Sigmoid colon (tissue), 7 donors: ENCODE results near the gene MTA3. TPM values are rescaled to one million over a fixed set of nuclear protein-coding genes. Genes with fewer than 3 reads are reported as not detected.

Experiments used
- DNase-seq: peaks from one replicate; pipeline ENCODE4 v3.0.0-alpha.2; 2019
- H3K27ac ChIP-seq, 4 donors: fragments of 200-600 bp; sonication (generic); one replicate each; pipeline ENCODE4 v1.5.1; 2016 to 2019; ENCODE audit warnings: mild to moderate bottlenecking in 1 of 4
- H3K27me3 ChIP-seq, 3 donors: fragments of 200-600 bp; sonication (generic); one replicate each; pipeline ENCODE4 v1.5.1; 2019; ENCODE audit warnings: mild to moderate bottlenecking in 1 of 3
- H3K36me3 ChIP-seq, 4 donors: fragments of 200-600 bp; sonication (generic); one replicate each; pipeline ENCODE4 v1.5.1; 2016 to 2019
- H3K4me1 ChIP-seq, 4 donors: fragments of 200-600 bp; sonication (generic); one replicate each; pipeline ENCODE4 v1.5.1; 2017 to 2019
- H3K4me3 ChIP-seq, 4 donors: fragments of 200-600 bp; sonication (generic); one replicate each; pipeline ENCODE4 v1.5.1; 2017 to 2019; ENCODE audit warnings: mild to moderate bottlenecking in 2 of 4, moderate library complexity in 1 of 4
- H3K9me3 ChIP-seq, 4 donors: fragments of 200-600 bp in 3 of 4; sonication (generic) in 3 of 4; one replicate each; pipeline versions ENCODE4 v1.5.1 to v1.6.1; 2013 to 2019
- CTCF ChIP-seq, 4 experiments: fragments of 450-650 bp in 3 of 4; fragments of 200-600 bp in 1 of 4; IDR thresholded peaks; one replicate each; pipeline ENCODE4 v1.5.1; 2016 to 2019; ENCODE audit warnings: antibody characterized with exemption in 4 of 4, mild to moderate bottlenecking in 3 of 4, moderate library complexity in 2 of 4
- EP300 ChIP-seq, 4 donors: sonication (generic); formaldehyde crosslinking; IDR thresholded peaks; one replicate each; pipeline ENCODE4 v1.6.1; 2017; ENCODE audit warnings: antibody characterized with exemption in 4 of 4
- POLR2A ChIP-seq, 2 donors: fragments of 450-650 bp; IDR thresholded peaks; one replicate each; pipeline ENCODE4 v1.6.1; 2016; ENCODE audit warnings: antibody characterized with exemption in 2 of 2, mild to moderate bottlenecking in 2 of 2, moderate library complexity in 2 of 2
- POLR2AphosphoS5 ChIP-seq, 4 donors: sonication (generic); formaldehyde crosslinking; IDR thresholded peaks; one replicate each; pipeline ENCODE4 v1.6.1; 2017; ENCODE audit warnings: antibody characterized with exemption in 4 of 4
- WGBS, 2 donors: extraction: QIAGEN DNeasy Blood & Tissue Kit; methylation state at CpG; one replicate each; pipeline ENCODE4 v1.1.7; 2013; 5-methylcytosine and 5-hydroxymethylcytosine counted together
- intact Hi-C: fragments of 100-400 bp; cut with DNase I; formaldehyde crosslinking; loops from one replicate; pipeline ENCODE4 v1.15.1; 2023
- polyA plus RNA-seq, 3 donors: library from polyadenylated mRNA; stranded (reverse); fragments of 200-250 nt; gene quantifications; one replicate each; pipeline ENCODE4 v1.2.3, GENCODE V29; 2013
- total RNA-seq, 4 donors: library from RNA; depleted of rRNA; stranded (reverse); fragments of >200 nt; gene quantifications; one replicate each; pipeline ENCODE4 v1.1.0, GENCODE V29; 2016
- donor health status: healthy with polysubstance abuse.
- donor health status: Bipolar disorder and iron deficiency.
- donor health status: healthy.

Gene MTA3
- total and polyA plus RNA-seq, 7 donors, result 24.5 to 53.2 (median 33.9) TPM

DNA sequence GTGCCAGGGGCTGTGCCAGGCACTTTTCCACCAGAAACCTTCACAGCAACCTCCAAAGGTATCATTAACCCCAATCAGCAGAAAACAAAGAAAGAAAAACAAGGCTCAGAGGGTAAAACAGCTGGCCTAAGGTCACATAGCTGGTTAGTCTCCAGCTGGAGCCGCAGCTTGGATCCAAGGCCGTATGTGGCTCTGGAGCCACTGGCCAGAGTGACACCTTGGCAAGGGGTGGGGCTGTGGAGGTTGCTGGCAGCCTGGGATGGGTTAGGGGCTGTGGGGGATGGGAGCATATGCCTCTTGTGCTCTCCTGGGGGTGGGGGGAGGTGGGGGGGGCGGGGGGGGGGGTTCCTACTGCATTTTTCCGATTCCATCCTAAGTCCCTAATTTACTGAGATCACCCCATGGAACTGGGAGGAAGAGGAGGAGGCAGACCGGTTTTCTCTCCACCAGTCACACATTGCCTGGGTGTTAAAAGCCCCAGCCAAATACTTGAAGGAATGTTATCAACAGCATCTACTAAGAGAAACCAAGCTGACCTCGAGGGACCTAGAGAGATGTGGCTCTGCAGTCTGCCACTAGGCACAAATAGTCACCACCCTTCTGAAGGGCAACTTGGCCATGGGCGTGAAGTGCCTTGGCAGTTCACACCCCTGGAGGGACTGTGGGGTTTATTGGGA is 215.9 kb downstream of the MTA3 start:
- H3K4me3 ChIP-seq, result no peak overlapping the region
- intact Hi-C loops, result no loop called here
- H3K27ac ChIP-seq, result no peak overlapping the region
- DNase-seq, result no peak
- peaks cover 0 to 9% (median 0%) of the 10 kb centered on the region in 4 donors for H3K36me3 ChIP-seq
- no peaks in the 10 kb centered on the region for H3K4me1 ChIP-seq
- no peaks in the 10 kb centered on the region for H3K9me3 ChIP-seq
- TF ChIP-seq CTCF (IDR thresholded peaks at IDR 0.05) (no peak), POLR2AphosphoS5 (IDR thresholded peaks at IDR 0.05) (no peak), EP300 (IDR thresholded peaks at IDR 0.05) (no peak), POLR2A (IDR thresholded peaks at IDR 0.05) (no peak)
- no peaks in the 10 kb centered on the region for H3K27me3 ChIP-seq
- 85% methylated on average over 6 of the region's 7 CpGs for WGBS, 2 donors

GRCh38 chr2:42786561-42787345 is 218.3 kb downstream of the MTA3 start:
- no peaks in the 10 kb centered on the region for H3K9me3 ChIP-seq
- no peak overlapping the region for H3K27ac ChIP-seq
- no peak overlapping the region for H3K4me3 ChIP-seq
- no peak for TF ChIP-seq POLR2A (IDR thresholded peaks at IDR 0.05)
- TF ChIP-seq EP300 (IDR thresholded peaks at IDR 0.05), result no peak
- no peak for TF ChIP-seq CTCF (IDR thresholded peaks at IDR 0.05)
- no peak for TF ChIP-seq POLR2AphosphoS5 (IDR thresholded peaks at IDR 0.05)
- intact Hi-C loops, result no loop called here
- peaks cover 0 to 9% (median 5%) of the 10 kb centered on the region in 4 donors for H3K4me1 ChIP-seq
- no peak for DNase-seq
- no peaks in the 10 kb centered on the region for H3K27me3 ChIP-seq
- WGBS, 2 donors, result 84 to 90% methylated on average over 15 of the region's 15 CpGs
- H3K36me3 ChIP-seq, result peaks cover 0 to 9% (median 0%) of the 10 kb centered on the region in 4 donors

- Histone ChIP-seq H3K36me3 (peaks cover 0 to 9% (median 0%) of the 10 kb centered on the region in 4 donors), H3K4me3 (no peak overlapping the region), H3K27ac (no peak overlapping the region), H3K27me3 (no peaks in the 10 kb centered on the region), H3K4me1 (peaks cover 0 to 15% (median 10%) of the 10 kb centered on the region in 4 donors), H3K9me3 (no peaks in the 10 kb centered on the region)
- WGBS, 2 donors, result 77 to 82% methylated on average over 3 of the region's 3 CpGs
- DNase-seq, result no peak
- intact Hi-C loops, result no loop called here
- no peak for TF ChIP-seq EP300 (IDR thresholded peaks at IDR 0.05)
- no peak for TF ChIP-seq POLR2A (IDR thresholded peaks at IDR 0.05)
- TF ChIP-seq CTCF (IDR thresholded peaks at IDR 0.05), result no peak
- TF ChIP-seq POLR2AphosphoS5 (IDR thresholded peaks at IDR 0.05), result no peak
These were observed 219.0 kb downstream of the MTA3 start for GRCh38 chr2:42787424-42787787.

DNA sequence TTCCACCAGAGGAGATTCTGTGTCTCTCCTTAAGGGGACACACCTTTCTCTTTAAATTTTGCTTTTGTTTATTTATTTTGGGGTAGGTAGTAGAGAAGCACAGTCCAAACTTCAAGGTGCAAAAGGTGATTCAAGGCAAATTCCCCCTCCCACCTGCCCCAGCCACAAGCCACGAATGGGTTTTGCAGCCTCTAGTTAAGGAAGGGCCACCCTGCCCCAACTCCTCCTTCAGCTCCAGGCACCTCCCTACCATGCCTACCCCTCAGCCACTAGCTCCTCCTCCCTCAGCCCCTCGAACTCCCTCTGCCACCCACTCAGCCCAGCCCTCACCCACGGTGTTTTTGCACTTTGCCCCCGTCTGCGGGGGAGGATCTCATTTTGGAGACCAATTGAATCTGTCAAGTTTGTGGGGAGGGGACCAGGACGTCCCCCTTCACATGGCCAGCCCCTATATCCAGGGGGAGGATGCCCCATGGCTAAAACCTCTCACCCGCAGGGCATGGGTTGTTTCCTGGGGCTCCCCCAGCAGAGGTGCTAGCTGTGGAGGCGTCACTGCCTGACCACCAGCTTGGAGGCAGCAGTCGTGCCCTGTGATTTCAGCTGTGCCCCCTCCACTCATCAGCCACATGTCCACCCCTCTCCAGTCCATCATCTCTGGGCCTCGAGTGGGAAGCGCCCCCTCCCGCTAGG is 219.5 kb downstream of the MTA3 start:
- peaks cover 0 to 19% (median 13%) of the 10 kb centered on the region in 4 donors for H3K4me1 ChIP-seq
- no peak overlapping the region for H3K4me3 ChIP-seq
- no peaks in the 10 kb centered on the region for H3K27me3 ChIP-seq
- H3K27ac ChIP-seq, result no peak overlapping the region
- 60 to 70% methylated on average over 12 of the region's 12 CpGs for WGBS, 2 donors
- H3K36me3 ChIP-seq, result peaks cover 0 to 7% (median 0%) of the 10 kb centered on the region in 4 donors
- H3K9me3 ChIP-seq, result no peaks in the 10 kb centered on the region
- intact Hi-C loops, result no loop called here
- DNase-seq, result no peak
- TF ChIP-seq POLR2AphosphoS5 (IDR thresholded peaks at IDR 0.05) (no peak), EP300 (IDR thresholded peaks at IDR 0.05) (no peak), POLR2A (IDR thresholded peaks at IDR 0.05) (no peak), CTCF (IDR thresholded peaks at IDR 0.05) (no peak)
